ENCODE results near the gene HSF5.

Gene HSF5

DNA sequence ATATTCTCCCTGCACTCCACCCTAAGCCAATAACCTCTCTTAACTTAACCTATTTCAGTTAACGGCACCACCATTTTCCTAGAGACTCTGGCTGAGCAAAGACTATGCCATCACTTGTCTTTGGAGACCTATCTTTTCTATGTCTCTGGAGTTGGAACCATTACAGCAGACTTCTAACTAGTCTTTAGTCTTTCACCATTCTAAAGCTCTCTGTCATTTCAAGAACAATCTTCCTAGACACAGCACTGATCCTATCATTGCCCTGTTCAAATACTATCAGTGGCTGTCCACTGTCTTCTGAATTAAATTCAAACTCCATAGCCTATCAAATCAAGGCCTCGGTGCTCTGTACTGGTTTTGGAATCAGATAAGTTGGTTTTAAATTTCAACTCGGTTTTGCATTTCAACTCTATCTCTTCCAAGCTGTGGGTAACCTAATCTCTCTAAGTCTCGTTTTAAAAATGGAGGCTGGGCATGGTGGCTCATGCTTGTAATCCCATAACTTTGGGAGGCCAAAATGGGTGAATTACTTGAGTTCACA, 102.8 kb downstream of the HSF5 start:
- DNase-seq (ENCODE audit: low read depth), result no peak

DNA sequence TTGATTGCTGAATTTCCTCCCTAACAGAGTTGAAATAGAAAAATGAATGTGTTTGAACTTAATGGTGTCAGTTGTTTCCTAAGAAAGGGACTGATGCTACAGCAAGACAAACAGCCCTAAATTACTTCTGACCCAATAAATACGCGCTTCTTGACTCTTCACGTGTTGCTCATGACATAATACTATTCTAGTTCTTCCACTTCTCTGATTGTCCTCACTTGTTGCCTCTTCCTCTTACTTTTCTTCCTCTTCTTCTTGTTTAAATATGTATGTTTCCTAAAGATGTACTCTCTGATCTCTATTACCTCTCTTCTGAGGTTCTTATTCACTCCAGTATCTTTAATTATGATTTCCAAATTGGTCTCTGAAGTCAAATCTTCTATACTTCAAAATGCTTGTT, 103.3 kb downstream of the HSF5 start:
- DNase-seq (ENCODE audit: low read depth), result no peak

DNA sequence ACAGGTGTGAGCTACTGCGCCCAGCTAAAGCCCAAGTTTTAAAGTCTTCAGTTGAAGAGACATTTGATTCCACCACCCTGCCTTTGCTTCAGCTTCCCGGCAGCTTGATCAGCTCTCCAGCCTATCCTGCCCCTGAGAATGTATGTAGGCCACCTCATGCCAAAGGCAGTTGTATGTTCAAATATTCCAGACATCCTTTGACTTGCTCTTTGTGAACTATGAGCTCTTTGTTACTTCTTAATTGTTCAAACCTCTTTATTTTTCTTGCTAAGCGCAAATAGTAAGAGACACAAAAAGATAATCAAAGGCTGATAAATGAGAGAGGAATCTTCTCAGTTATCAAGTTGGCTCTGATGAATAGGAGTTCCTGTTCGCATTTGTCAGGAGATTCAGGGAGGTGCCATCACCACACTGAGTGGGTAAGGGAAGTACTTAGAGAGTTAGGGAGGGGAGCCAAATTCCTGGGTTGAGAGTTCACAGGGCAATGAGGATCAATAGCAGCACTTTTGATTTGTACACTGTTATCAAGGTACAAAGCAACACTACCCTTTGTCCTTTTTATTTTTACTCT, 104.2 kb downstream of the HSF5 start:
- DNase-seq (ENCODE audit: low read depth), result no peak

DNA sequence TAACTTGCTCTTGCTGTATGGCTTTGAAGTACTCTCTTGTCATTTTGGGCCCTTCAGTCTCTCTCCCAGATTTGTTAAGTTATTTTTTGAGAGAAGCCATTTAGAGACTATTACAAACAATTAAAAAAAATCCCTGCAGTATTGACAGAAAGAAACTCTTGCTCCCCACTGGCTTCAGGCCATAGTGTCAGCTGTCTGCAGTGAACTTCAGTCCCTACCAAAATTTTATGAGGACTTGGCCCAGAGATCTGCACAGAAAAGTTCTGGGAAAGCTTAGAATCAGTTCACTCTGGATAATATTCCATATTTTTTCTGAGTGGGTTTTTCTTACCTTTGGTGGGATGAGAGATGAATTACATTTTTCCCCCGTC, 105.4 kb downstream of the HSF5 start:
- no peak for DNase-seq (ENCODE audit: low read depth)

DNA sequence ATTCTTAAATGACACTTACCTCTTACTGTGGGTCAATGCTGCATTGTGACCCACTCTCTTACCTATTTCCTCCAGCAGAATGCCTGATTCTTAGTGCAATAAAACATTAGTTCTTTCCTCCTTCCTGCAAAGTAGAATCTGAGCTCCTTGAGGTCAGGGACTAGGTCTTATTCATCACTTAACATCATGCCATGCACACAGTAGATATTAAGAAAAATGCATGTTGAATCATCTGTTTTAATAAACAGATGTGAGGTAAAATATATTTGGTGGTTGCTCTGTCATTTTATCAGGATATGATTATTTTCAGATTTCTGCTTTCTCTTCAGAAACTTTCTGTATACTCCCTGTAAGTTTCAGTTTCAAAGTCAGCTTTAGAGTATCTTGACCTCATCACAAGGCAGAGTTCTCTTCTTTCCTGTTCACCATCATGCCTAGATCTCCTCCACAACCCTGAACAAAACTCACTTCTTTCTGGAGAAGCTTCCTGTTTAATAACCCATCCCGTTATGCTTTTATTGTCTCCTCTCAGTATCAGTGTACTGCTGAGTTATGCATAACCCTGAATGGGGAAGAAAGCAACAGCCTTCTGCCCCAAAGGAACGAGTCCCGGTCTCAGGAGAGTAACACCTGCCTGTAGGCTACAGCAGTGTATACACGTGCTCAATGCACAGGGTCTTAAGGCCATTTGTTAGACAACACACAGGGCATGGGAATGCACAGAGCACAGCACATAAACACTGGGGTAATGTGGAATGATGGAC, 105.9 kb downstream of the HSF5 start:
- DNase-seq (ENCODE audit: low read depth), result no peak

DNA sequence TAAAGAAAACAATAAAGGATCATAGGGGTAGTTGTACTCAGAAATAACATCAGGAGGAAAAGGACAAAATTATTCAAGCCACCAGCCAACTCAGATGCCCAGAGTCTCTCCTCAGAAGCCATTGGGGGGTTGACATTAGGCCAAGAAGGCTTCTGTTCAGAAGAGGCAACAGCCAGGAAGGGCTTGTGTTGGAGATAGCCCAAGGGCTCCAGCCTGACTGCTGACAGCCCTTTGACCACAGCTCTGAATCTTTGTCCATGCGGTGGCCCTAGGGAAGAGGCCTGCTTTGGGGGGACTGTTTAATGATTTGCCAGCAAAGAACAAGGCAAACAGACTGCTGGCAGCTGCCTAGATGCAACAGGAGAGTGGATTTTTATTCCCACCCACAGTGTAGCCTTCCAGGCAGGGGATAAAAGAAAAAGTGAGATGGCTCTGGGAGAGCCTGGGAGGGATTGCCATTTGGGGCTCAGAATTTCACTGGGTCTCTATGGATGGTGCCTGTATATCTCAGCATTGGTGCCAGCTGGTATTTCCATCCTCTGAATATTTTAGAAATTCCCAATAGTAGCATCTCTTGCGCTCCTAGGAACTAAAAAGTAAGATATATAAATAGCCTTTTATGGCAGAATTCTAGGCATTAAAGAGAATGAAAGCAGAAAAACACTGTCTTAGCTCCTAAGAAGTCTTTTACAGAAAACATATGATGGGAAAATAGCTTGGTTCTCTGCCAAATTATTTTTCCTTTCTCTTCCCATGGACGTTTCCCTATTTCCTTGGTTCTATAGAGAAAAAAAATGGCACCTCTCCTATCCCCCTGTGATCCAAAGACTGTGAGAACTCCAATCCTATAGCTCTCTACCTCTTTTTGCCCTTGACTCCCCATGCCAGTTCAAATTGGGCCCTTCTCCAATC, 106.8 kb downstream of the HSF5 start:
- no peak for DNase-seq (ENCODE audit: low read depth)

DNA sequence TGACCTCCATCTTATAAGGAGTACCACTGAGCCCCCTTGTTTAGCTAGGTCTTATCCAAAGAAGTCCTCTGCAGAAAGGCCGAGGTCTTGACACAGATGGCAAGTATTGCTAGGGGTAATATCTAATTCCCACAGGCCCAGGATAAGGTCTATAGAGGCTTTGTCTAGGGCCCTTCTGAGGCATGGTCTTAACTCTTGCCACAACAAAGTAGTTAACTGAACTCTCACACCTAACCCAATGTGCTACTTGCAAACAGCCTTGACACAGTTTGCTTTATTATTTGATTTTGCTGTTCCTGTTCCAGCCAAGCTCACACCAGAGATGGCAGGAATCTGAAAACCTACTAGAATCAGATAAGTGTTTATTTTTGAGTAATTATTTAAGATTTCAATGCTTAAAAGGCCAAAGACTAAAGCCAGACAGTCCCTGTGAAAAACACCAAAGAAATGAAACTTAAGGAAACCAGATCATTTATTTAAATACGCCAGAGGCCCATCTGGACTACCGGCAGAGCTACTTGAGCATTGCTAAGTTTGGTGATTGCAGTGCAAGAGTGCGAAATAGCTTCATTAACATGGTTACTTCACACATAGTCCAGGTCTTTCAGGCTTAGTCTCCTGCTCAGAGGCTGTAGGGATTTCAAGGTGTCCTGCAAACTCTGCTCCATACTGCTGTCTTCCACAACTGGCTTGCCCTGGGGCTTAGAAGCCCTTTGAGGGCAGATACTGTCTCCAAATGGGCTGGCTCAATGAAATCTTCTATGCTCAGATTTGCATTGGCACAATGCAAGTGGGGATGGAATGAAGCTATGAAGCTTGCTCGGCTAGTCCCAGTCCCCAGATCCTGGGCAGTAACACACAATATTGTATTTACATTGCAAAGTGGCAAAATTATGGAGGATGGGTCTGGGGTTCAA, 107.7 kb downstream of the HSF5 start:
- DNase-seq (ENCODE audit: low read depth), result no peak

DNA sequence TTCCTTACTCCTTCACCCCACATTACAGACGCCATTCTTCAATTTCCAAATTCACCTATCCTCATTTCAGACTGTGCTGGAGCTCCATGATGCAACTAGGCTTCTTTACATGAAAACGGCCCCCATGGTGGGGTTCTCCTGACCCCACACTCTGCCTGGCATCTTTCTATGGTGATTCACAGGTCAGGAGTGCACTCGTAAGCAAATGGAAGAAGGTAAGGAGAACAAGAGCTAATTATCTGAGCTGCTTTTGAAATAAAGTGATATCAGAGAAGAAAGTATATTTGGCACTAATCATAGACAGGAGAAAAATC, 108.7 kb downstream of the HSF5 start:
- no peak for DNase-seq (ENCODE audit: low read depth)

DNA sequence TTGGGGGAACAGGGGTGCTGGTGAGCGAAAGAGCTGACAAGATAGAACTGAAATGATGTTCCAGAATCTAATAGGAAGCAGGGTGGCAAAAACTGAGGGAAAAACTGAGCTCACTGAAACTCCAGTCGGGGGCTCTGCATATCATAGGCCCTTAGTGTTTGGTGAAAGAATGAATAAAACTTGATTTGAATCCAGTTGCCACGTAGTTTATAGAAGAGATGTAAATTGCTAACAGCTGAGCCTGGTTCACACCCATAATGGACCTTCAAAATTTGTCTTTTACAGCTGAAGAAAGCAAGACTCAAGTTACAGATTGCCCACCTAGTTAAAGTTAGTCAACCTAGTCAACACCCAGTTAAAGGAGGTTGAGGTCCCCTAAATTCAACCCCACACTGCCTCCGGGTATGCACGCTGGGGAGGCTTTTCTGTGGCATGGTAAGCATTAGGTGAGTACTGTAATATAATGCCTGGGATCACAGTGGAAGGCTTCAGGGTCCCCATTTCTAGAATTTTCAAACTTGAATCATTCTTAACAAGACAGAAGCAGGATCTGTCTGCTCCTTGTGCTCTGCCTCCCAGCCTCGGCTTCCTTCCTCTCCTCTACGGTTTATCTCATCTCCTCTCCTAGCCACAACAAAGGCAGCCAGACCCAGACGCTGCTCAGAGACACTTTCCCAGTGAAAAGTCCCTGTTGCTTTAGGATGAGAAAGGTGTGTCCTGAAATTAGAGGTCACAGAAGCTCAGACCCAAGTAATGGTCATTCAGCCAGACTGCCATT, 109.3 kb downstream of the HSF5 start:
- DNase-seq (ENCODE audit: low read depth), result no peak

DNA sequence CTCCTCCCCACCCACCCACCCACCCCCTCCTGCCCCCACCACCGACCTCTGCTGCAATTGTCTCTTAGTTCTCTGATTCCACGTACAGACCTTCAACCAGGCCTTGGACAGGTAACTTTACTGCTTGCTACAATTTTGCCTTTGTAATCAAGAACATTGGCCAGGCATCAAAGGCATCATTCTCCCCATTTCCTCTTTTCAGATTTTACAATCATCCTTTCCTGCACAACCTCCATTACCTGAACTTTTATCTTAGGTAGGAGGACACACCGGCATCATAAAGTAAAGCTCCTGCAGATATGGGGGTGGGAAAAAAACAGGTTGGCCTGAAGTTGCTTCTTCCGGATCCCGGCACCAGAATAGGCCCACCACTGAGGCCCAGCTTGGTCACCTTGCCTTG, 110.5 kb downstream of the HSF5 start:
- no peak for DNase-seq (ENCODE audit: low read depth)

DNA sequence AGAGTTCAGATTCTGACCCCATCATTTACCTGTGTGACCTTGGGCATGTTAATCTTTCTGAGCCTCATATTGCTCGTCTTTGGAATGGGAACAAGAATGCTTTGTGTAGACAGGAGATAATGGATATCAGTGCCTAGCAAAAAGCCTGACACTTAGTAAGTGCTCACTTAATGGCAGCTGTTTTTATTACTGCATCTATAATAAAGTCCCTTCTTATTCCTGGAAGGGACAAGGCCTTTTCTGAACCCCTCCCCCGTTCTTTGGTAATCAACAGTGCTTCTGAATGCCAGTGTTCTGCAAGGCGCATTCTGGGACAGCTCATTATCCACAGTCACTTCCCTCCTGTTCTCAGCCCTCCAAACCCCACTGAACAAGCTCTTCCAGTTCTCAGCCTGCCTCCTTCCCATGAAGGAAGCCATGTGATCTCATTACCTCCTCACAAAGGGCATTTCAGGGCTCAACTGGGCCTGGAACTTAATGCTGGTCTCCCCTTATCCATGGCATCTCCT, 111.1 kb downstream of the HSF5 start:
- no peak for DNase-seq (ENCODE audit: low read depth)

DNA sequence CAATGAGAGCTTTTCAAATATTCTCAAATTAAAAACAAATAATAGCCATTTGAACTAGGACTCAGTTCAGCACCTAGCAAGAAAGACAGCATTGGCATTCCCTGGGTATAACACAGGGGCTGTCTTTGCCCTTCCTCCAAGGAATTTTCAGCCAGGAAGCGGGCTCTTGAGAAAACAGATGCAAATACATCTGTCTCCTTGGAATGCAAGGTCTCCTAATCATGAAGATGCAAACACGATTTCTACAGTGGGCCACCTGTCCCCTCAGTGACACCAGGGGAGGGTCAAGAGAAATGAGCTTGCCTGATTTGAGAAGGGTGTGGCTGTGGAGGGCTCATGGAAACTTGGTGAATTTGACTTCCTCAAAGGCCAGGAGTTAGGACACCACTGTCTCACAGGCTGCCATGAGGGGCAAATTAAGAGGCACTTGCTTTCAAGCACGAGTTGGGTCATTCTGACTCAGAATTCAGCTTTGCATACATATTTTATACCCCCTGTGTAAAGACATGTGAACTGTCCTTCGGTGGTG, 111.7 kb downstream of the HSF5 start:
- DNase-seq (ENCODE audit: low read depth), result no peak

DNA sequence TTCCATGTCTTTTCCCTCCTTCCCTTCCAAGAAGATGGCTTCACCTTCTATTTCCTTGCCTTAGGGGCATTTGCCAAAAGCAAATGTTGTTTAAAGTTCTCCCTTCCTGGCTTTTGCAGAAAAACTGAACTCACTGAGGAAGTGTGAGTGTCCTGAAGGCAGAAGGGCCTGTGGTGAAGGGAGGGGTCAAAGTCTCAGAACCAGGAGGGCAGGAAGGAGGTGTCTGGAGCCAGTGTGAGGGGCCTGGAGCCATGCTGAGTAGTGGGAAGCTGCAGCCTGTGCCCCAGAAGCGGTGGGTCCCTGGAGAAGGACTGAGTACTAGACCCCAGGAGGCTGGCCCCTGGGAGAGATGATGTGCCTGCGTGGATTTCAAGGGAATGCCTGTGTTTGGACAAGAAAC, 112.4 kb downstream of the HSF5 start:
- DNase-seq (ENCODE audit: low read depth), result no peak

DNA sequence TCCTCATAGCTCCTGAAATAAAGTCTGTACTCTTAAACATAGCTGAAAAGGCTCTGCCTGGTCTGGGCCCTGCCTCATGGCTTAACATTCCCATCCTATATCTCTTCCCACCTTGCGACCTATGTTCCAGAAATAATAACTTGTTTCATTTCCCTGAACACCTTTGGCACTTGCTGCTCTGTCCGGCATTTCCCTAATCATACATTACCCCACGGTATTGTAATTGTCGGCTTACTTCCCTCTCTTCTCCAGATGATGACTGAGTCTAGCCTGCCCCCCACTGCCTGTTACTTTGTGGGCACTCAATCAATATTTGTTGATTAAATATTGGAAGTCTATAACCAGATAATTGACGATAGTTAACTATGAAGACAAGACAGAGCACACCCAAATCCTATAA, 113.0 kb downstream of the HSF5 start:
- no peak for DNase-seq (ENCODE audit: low read depth)

DNA sequence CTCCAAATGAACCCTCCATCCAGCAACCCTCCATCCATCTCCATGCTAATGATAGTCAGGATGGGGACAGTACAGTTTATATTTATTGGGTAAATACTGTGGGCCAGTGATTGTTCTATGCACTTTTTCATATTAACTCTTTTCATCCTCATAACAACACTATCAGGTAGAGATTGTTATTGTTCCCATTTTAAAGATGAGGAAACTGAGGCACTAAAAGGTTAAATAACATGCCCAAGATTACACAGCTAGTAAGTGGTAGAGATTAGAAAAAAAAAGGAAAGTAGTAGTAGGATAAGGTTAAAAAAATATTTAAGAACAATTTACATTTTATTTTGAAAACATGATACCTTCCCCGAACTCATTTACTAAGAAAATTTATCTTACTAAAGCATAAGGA, 114.3 kb downstream of the HSF5 start:
- DNase-seq (ENCODE audit: low read depth), result no peak

DNA sequence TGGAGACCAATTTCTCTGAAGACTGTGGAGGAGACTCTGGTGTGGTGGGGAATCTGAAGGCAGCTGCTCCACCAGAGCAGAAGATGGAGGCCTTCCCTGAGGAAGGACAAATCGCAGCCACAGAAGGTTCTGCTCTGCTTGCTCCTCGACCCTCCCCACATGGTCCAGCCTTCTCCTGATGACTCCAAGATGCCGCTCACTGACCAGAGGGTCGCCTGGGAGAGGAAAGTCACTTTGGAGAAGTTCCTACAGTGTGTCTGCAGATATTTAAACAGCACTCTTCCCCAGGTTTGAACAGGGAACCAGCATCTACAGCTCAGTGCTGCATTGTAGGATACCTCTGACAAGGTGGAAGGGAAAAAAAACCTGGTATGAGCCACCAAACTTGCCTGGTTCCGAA, 115.2 kb downstream of the HSF5 start:
- DNase-seq (ENCODE audit: low read depth), result no peak

DNA sequence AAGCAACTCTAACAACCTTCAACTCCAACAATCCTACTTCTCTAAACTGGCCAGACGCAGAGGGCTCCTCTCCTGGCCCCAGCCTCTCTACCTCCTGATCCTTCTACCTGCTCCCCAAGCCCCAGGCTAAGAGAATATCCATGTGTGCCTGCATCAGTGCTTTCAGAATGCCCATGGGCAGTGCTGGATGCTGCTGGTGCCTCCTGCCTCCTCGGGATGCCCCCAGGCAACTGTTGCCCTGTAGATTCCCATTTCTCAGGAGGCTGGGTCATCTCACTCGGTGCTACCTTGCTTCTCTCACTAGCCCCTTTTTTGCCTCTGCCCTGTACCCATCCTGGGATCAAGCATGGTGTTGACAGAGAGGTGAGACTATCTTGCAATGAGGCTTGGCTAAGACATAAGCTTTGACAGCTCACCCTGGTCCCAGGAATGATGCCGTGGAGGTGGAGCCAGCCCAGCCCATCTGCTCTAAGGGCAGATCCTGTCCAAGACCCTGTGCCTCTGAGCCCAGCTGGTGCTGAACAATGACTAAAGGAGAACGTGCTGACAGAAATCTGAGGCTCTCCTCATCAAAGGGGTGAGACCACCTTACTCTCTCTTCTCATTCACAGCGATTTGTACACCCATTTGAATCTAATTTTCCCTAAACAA, 116.8 kb downstream of the HSF5 start:
- no peak for DNase-seq (ENCODE audit: low read depth)

DNA sequence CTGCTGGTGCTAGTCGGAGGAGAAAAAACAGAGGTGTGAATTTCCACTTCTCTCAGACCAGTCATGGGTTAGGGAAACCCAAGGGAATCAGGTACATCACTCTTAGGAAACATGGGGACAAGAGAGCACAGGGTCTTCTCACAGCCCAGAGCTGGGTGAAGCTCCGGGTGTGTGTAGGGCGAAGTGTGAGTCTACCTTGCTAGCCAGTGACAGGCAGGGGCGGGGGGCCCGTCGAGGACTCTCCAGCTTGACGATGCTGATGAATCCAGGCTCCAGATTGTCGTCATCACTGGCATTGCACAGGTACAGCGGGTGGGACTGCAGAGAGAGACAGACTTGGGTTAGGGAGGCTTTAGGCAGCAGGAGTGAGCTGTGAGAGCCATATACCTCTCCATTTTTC, 117.5 kb downstream of the HSF5 start:
- DNase-seq (ENCODE audit: low read depth), result no peak

DNA sequence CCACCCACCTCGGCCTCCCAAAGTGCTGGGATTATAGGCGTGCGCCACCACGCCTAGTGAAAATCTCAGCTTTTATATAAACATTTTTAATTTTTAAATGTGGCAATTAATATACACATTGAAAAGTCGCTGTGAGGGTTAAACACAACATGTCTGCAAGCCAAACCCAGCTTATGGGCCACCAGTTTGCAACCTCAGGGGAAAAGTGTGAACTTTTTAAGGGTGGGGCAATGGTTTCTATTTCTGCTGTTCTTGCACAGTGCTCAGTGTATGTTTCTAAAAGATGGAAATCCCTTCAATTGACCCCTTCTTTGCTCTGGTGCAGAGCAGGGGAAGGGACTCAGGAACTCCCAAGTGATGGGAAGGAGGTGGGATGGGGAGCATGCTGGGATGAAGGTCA, 117.9 kb downstream of the HSF5 start:
- no peak for DNase-seq (ENCODE audit: low read depth)

Data from ELR (cell line).